DND-41 (cell line): ENCODE results near the gene ARRDC3.
"Not testable (repeated sequence)": the region's sequence is repeated elsewhere in the genome, so short reads cannot be mapped to it uniquely, and the experiment has no call there.

ENCODE experiments used
- ATAC-seq: fragments of 200-7000 bp; cut with Tn5 transposase; 3 replicates; pipeline ENCODE4 v1.9.1; 2021; ENCODE audit warnings: low read depth; ENCODE audit not compliant: insufficient read depth
- DNase-seq: peaks from one replicate; pipeline ENCODE4 v3.0.0-alpha.2; 2020
- H2AFZ ChIP-seq: 2 replicates; pipeline ENCODE4 v1.6.0; 2012; ENCODE audit warnings: low read depth, low read length
- H3K27ac ChIP-seq: 2 replicates; pipeline ENCODE4 v1.5.1; 2012; ENCODE audit warnings: low read length, inconsistent platforms
- H3K27me3 ChIP-seq: fragments of 200-600 bp; sonication (generic); 2 replicates; pipeline ENCODE4 v1.6.0; 2012; ENCODE audit warnings: low read length, mild to moderate bottlenecking, inconsistent platforms; ENCODE audit not compliant: insufficient read depth, poor library complexity
- H3K36me3 ChIP-seq: 2 replicates; pipeline ENCODE4 v1.5.1; 2012; ENCODE audit warnings: low read length, inconsistent platforms; ENCODE audit not compliant: insufficient read depth
- H3K4me1 ChIP-seq: 2 replicates; pipeline ENCODE4 v1.5.1; 2012; ENCODE audit warnings: mild to moderate bottlenecking, low read length; ENCODE audit not compliant: insufficient read depth
- H3K4me2 ChIP-seq: 2 replicates; pipeline ENCODE4 v1.6.0; 2012; ENCODE audit warnings: mild to moderate bottlenecking, moderate library complexity, low read length, inconsistent platforms; ENCODE audit not compliant: insufficient read depth
- H3K4me3 ChIP-seq, 2 experiments: fragments of 200-600 bp in 1 of 2; shearing (Covaris generic) in 1 of 2; 2 replicates each; pipeline ENCODE4 v1.5.1; 2012 to 2016; ENCODE audit warnings: inconsistent platforms in 2 of 2, low read length in 2 of 2, mild to moderate bottlenecking in 2 of 2, low read depth in 1 of 2, moderate library complexity in 1 of 2
- H3K79me2 ChIP-seq: 2 replicates; pipeline ENCODE4 v1.6.0; 2012; ENCODE audit warnings: low read length, inconsistent platforms; ENCODE audit not compliant: insufficient read depth
- H3K9ac ChIP-seq: 2 replicates; pipeline ENCODE4 v1.6.0; 2012; ENCODE audit warnings: low read depth, mild to moderate bottlenecking, inconsistent platforms, low read length, moderate library complexity
- H3K9me3 ChIP-seq: 2 replicates; pipeline ENCODE4 v1.5.1; 2012; ENCODE audit warnings: low read length, moderate library complexity, mild to moderate bottlenecking, inconsistent platforms; ENCODE audit not compliant: insufficient read depth, severe bottlenecking
- H4K20me1 ChIP-seq: 2 replicates; pipeline ENCODE4 v1.6.0; 2012; ENCODE audit warnings: low read length; ENCODE audit not compliant: insufficient read depth
- EZH2 ChIP-seq: IDR thresholded peaks from 3 replicates; pipeline ENCODE4 v1.6.1; 2012; ENCODE audit warnings: borderline replicate concordance, low read depth, mild to moderate bottlenecking, moderate library complexity, low read length, inconsistent platforms; ENCODE audit not compliant: severe bottlenecking
- TF ChIP-seq, protein P1 (sequence below): IDR thresholded peaks from 2 replicates; pipeline ENCODE4 v1.5.1; 2012; ENCODE audit warnings: borderline replicate concordance, low read length, moderate library complexity, mild to moderate bottlenecking; ENCODE audit not compliant: poor library complexity, severe bottlenecking; ENCODE audit errors: extremely low read depth

Gene ARRDC3

GRCh38 chr5:91352831-91353695, 30.1 kb downstream of the ARRDC3 start:
- no peaks in the 10 kb centered on the region for H3K36me3 ChIP-seq
- no peak overlapping the region for H3K9ac ChIP-seq
- H2AFZ ChIP-seq, result no peak overlapping the region
- H4K20me1 ChIP-seq, result no peaks in the 10 kb centered on the region
- H3K27ac ChIP-seq, result no peak overlapping the region
- ATAC-seq (no peak), DNase-seq (no peak)
- peaks cover 3% of the 10 kb centered on the region for H3K27me3 ChIP-seq
- no peaks in the 10 kb centered on the region for H3K9me3 ChIP-seq
- no peak overlapping the region for H3K4me3 ChIP-seq
- H3K79me2 ChIP-seq, result no peaks in the 10 kb centered on the region
- no peak for TF ChIP-seq EZH2
- TF ChIP-seq, protein P1, sequence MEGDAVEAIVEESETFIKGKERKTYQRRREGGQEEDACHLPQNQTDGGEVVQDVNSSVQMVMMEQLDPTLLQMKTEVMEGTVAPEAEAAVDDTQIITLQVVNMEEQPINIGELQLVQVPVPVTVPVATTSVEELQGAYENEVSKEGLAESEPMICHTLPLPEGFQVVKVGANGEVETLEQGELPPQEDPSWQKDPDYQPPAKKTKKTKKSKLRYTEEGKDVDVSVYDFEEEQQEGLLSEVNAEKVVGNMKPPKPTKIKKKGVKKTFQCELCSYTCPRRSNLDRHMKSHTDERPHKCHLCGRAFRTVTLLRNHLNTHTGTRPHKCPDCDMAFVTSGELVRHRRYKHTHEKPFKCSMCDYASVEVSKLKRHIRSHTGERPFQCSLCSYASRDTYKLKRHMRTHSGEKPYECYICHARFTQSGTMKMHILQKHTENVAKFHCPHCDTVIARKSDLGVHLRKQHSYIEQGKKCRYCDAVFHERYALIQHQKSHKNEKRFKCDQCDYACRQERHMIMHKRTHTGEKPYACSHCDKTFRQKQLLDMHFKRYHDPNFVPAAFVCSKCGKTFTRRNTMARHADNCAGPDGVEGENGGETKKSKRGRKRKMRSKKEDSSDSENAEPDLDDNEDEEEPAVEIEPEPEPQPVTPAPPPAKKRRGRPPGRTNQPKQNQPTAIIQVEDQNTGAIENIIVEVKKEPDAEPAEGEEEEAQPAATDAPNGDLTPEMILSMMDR, result no peak
- H3K4me1 ChIP-seq, result no peaks in the 10 kb centered on the region
- no peak overlapping the region for H3K4me2 ChIP-seq

DNA sequence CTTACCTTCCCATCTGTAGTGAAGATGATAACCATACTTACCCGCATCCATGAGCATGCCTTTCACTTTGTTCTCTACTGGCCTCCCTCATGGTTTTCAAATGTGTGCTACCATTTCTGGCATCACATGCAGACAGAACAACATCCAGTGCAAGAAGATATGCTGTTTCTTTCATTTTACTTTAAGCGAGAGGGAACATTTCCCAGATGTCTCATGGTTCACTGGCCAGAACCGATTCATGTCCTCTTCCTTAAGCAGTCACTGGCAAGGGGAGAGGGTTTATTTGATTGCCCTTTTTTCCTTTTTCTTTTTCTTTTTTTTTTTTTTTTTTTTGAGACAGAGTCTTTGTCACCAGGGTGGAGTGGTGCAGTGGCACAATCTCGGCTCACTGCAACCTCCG, 37.7 kb downstream of the ARRDC3 start:
- H4K20me1 ChIP-seq, result no peaks in the 10 kb centered on the region
- no peak overlapping the region for H3K27ac ChIP-seq
- H3K27me3 ChIP-seq, result no peaks in the 10 kb centered on the region
- H3K9me3 ChIP-seq, result no peaks in the 10 kb centered on the region
- DNase-seq (no peak), ATAC-seq (no peak)
- TF ChIP-seq, protein P1, result no peak
- TF ChIP-seq EZH2, result no peak
- H3K79me2 ChIP-seq, result no peaks in the 10 kb centered on the region
- H3K4me3 ChIP-seq, result no peak overlapping the region
- H3K4me2 ChIP-seq, result no peak overlapping the region
- no peak overlapping the region for H3K9ac ChIP-seq
- H3K4me1 ChIP-seq, result no peaks in the 10 kb centered on the region
- H2AFZ ChIP-seq, result no peak overlapping the region
- H3K36me3 ChIP-seq, result no peaks in the 10 kb centered on the region

DNA sequence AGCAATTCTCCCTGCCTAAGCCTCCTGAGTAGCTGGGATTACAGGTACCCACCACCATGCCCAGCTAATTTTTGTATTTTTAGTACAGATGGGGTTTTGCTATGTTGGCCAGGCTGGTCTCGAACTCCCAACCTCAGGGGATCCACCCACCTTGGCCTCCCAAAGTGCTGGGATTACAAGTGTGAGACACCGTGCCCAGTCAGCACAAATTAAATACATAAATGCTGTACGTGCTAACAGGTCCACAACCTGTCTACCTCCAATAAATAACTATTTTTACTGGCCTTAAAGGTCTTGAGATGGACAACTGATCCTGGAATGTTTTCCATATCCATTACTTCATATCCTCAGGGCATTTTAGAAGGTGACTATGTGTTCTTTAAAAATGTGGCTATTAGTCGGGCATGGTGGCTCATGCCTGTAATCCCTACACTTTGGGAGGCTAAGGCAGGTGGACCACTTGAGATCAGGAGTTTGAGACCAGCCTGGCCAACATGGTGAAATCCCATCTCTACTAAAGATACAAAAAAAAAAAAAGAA, 38.4 kb downstream of the ARRDC3 start:
- H3K4me3 ChIP-seq, result not testable (repeated sequence)

DNA sequence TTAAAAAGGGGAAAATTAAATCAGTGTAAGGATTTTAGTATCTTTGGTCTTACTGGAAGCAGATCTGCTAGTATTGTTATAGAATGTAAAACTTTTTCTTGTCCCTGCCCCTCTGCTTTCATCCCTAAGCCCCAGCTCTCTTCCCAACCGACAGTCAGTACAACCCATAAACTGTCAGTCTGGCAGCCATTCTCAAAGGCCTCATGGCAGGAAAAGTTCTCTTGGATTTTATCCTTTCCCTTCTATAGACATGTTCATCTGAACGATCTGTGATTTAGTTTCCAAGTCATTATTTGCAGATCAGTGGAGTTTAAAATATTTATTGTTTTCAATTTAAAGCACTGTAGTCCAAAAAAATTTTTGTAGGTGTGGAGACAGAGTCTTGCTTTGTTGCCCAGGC, 39.2 kb downstream of the ARRDC3 start:
- H3K27me3 ChIP-seq, result no peaks in the 10 kb centered on the region
- H3K4me3 ChIP-seq, result no peak overlapping the region
- H3K79me2 ChIP-seq, result no peaks in the 10 kb centered on the region
- no peak overlapping the region for H3K27ac ChIP-seq
- no peak for ATAC-seq
- no peak overlapping the region for H3K9ac ChIP-seq
- H3K36me3 ChIP-seq, result no peaks in the 10 kb centered on the region
- DNase-seq, result no peak
- H3K4me1 ChIP-seq, result no peaks in the 10 kb centered on the region
- no peak for TF ChIP-seq EZH2
- TF ChIP-seq, protein P1, result no peak
- no peaks in the 10 kb centered on the region for H3K9me3 ChIP-seq
- H3K4me2 ChIP-seq, result no peak overlapping the region
- H4K20me1 ChIP-seq, result no peaks in the 10 kb centered on the region
- H2AFZ ChIP-seq, result no peak overlapping the region

More for the DNA sequence above, 38.4 kb downstream of the ARRDC3 start:
- not testable (repeated sequence) for ATAC-seq, DNase-seq, H3K27ac ChIP-seq, H2AFZ ChIP-seq, H3K36me3 ChIP-seq, H4K20me1 ChIP-seq, H3K4me2 ChIP-seq, H3K27me3 ChIP-seq, H3K79me2 ChIP-seq, H3K9me3 ChIP-seq, H3K9ac ChIP-seq, H3K4me1 ChIP-seq

- not testable (repeated sequence) for H3K79me2 ChIP-seq, H3K4me1 ChIP-seq
- peak; percentile 14 for DNase-seq
Observed at GRCh38 chr5:91342931-91343330, 40.2 kb downstream of the ARRDC3 start.

More at GRCh38 chr5:91342931-91343330, 40.2 kb downstream of the ARRDC3 start:
- H3K9me3 ChIP-seq, H3K9ac ChIP-seq, ATAC-seq, H2AFZ ChIP-seq, H3K27me3 ChIP-seq, H3K4me2 ChIP-seq, H4K20me1 ChIP-seq, H3K36me3 ChIP-seq, H3K4me3 ChIP-seq, H3K27ac ChIP-seq: not testable (repeated sequence)
